TTC549 (cell line): Measurements from ENCODE around the gene LYSMD4.
A peak's percentile ranks its signal among the peaks of the same experiment; 100 is the strongest.
"Not testable (repeated sequence)": the region's sequence is repeated elsewhere in the genome, so short reads cannot be mapped to it uniquely, and the experiment has no call there.

Experiments used
- FAIRE-seq: peaks from 2 replicates; lab custom pipeline; 2012; peaks lifted over from hg19 to GRCh38; lab: Jason Lieb, UNC

LYSMD4 gene

GRCh38 chr15:99733268-99734039, at the start of gene LYSMD4:
Gene LYSMD4 (minus strand): TSS chr15:99733437. CDS start chr15:99731999, 1,438 bp downstream.
- FAIRE-seq, result no peak

GRCh38 chr15:99782029-99782428, 48.8 kb upstream of the LYSMD4 start:
- FAIRE-seq, result not testable (repeated sequence)

- FAIRE-seq, result no peak
These were observed 43.9 kb upstream of the LYSMD4 start for GRCh38 chr15:99777144-99777543.

- FAIRE-seq, result no peak
These were observed 31.3 kb upstream of the LYSMD4 start for GRCh38 chr15:99764522-99764921.

DNA sequence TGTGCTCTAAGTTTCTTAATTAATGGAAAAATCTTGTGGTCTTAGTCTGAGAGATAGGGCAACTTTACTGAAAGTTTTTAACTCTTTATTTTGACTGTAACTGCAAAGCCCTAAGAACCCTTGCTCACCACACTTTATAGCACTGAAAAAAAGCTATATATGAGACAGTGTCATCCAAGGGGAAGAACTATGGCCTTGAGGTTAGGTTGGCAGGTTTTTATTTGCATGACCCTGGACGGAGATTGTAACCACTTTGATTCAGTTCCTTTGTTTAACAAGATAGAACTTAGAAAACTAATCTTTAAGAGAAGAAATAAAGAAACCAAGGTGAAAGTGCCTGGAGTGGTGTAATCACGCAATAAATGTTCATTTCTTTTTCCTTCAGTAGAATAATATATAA, 30.6 kb upstream of the LYSMD4 start:
- no peak for FAIRE-seq

GRCh38 chr15:99762288-99762687, 29.1 kb upstream of the LYSMD4 start:
- no peak for FAIRE-seq

GRCh38 chr15:99755692-99756409, 22.6 kb upstream of the LYSMD4 start:
- peak; percentile 57 for FAIRE-seq

GRCh38 chr15:99753066-99753465, 19.8 kb upstream of the LYSMD4 start:
- no peak for FAIRE-seq

DNA sequence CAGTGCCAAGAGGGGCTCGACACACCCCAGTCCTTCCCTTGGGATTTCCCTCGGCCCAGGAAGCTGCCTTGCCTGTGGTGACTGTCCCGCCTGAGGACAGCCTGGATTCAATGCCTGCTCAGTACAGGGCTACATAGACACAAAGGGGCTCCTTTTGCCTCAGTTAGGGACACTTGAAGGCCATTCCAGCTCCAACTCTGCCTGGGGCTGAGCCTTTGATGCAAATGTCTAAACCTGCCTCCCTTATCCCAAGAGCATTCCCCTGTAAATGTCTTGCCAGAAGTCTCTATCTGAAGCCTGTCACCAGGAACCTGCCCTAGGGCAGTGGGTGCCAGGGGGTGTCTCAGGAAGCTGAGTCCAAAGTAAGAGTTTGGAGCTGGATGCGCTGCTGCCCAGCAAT, 19.3 kb upstream of the LYSMD4 start:
- no peak for FAIRE-seq

- FAIRE-seq, result not testable (repeated sequence)
These were observed 17.1 kb upstream of the LYSMD4 start for GRCh38 chr15:99750326-99750725.

DNA sequence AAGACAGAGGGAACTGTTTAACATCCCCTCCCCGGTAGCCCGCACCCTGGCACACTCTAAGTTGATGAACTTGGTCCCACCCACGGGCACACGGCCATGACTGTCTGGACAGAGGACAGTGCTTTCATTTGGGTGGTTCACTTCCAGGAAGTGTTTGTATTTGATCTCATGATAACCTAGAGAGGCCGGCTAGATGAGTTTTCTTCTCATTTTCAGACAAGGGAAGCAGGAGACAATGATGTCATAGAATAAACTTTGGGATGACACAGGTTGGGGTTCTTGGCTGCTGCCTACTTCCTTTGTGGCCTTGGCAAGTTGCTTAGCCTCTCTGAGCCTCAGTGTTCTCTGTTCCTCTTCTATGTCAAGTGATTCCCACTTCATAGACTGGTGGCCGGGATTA, 16.1 kb upstream of the LYSMD4 start:
- no peak for FAIRE-seq

DNA sequence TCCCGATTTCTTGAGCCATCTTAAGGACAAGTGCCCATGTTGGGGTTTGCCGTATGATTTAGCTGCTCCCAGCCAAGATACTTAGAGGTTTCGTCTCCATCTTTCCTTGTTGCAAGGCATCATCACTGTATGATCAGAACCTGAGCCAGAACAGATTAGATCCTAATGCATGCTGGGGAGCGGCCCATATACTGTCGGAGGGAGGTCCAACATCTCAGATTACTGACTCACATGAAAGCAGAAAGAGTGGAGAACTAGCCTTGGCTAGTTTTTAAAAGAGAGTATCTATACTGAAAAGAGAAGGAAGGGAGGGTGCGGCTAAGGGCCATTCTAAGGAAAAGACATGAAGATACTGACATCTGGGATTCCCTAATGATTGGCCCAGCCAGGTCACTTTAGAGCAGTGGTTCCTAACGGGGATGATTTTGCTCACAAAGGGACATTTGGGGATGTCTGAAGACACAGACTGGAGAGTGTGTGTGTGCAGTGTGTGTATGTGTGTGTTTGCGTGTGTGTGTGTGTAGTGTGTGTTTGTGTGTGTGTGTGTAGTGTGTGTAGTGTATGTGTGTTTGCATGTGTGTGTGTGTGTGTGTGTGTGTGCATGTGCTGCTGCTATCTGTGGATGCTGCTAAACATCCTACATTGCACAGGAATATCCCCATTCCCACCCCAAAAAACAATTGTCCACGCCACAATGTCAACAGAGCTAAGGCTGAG, 12.3 kb upstream of the LYSMD4 start:
- no peak for FAIRE-seq

GRCh38 chr15:99744142-99744541, 10.9 kb upstream of the LYSMD4 start:
- no peak for FAIRE-seq

DNA sequence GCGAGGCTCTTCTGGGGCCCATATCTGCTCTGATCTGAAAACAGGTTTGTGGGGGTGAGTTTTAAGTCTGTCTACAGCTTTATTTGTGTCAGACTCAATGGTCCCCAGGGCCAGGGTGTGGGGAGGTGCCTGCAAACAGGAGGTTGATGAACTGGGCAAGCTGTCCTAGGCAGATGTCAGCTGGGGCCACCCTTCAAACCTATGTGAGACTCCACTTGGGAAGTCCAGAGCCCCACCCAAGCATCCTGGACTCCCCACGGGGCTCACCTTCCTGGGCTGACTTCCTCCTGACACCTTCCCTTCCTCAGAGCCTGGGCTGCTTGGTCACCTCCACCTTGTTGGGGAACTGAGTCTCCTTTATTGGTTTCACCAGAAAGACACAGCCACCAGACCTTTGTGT, 8.6 kb upstream of the LYSMD4 start:
- no peak for FAIRE-seq

GRCh38 chr15:99738021-99738847, 5.0 kb upstream of the LYSMD4 start:
- FAIRE-seq, result no peak

- FAIRE-seq, result no peak
These were observed 3.5 kb upstream of the LYSMD4 start for GRCh38 chr15:99736702-99737101.

- no peak for FAIRE-seq
These were observed 2.6 kb upstream of the LYSMD4 start for GRCh38 chr15:99735868-99736267.

DNA sequence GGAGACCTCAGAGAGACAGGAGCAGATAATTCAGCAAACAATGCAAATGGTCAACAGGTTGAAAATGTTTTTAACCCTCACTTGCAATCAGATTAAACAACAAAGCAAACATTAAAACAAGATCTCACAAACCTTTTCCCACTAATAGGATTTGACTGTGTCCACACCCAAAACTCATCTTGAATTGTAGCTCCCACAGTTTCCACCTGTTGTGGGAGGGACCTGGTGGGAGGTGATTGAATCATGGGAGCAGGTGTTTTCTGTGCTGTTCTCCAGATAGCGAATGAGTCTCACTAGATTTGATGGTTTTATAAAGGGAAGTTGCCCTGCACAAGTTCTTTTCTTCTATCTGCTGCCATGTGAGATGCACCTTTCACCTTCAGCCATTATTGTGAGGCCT, 1.3 kb upstream of the LYSMD4 start:
- no peak for FAIRE-seq

DNA sequence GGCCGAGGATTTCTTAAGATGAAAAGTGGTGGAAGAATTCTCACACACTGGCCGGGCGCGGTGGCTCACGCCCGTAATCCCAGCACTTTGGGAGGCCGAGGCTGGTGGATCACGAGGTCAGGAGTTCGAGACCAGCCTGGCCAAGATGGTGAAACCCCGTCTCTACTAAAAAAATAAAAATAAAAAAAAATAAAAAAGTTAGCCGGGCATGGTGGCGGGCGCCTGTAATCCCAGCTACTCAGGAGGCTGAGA, 729 bp upstream of the LYSMD4 start:
- not testable (repeated sequence) for FAIRE-seq

DNA sequence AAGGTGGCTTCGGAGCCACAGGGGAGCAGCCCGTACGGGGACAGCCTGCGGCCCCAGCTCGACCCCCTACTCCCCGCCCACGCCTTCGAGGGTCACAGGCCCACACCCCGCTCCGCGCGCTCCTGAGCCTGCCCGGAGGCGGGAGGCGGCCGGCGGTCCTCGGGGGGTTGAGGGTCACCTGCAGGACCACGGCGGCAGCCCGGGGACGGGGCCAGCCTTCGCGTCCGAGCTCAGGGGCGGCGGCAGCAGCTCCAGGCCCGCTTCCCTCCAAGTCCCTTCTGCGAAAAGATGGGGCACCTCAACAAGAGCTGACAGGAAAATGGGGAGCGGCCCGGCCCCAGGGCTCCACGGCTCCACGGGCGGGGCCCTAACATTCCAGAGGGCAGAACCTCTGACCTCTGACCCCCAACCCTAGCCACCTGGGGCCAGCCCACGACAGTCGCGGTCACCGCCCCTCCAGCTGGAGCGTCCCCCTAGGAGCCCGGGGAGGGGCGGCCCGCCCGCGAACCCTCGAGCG, 428 bp downstream of the LYSMD4 start:
- FAIRE-seq, result no peak

DNA sequence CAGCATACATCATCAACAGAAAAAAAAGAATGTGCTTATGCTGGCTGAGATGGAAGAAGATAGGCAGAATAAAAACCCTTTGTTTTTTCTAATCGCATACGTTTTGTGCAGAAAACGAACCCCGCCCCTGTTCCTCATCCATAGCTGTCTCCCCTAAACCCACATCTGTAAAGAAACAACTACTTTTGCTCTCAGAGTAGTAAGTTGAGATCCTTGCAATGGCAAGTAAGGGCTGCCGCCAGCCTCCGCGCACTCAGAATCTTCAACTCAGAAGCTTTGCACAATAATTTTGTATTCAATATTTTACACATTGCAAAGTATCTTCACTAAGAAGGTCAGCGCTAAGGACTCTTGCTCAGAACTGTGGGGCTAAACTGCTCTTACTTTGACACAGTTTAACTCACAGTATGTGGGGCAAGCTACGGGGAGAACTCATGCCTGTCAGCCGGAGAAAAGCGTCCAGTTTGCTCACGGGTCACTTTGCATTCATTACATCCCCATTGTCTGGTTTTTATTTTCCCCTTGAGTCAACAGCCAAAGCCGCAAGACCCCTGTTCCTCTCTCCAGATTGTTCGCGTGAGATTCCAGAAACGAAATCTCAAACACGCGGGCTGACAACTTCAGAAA, 1.0 kb downstream of the LYSMD4 start:
- no peak for FAIRE-seq
